WTC11 (cell line): Measurements from ENCODE around the gene TOR4A. TPM values are rescaled to one million over a fixed set of nuclear protein-coding genes. Genes with fewer than 3 reads are reported as not detected.

Source experiments
- ATAC-seq: fragments of 200-7000 bp; cut with Tn5 transposase; 2 replicates; pipeline ENCODE4 v1.10.0; 2021; ENCODE audit warnings: mild to moderate bottlenecking, moderate library complexity
- CTCF ChIA-PET: fragments of 300-600 bp; sonication (Branson Sonifier 250); formaldehyde crosslinking; loops from one replicate; lab custom pipeline; 2021; ENCODE audit warnings: antibody characterized with exemption; lab: Charles Lee
- POLR2A ChIA-PET: fragments of 350-600 bp; sonication (Branson Sonifier 250); formaldehyde crosslinking; loops from one replicate; lab custom pipeline; 2021; ENCODE audit warnings: antibody characterized with exemption; lab: Charles Lee
- DNase-seq: peaks from one replicate; pipeline ENCODE4 v3.0.0; 2021; ENCODE audit warnings: low spot score
- H3K27ac Mint-ChIP-seq: 2 replicates; pipeline ENCODE4 v1.8.0; 2021; ENCODE audit warnings: mixed read lengths
- H3K27me3 Mint-ChIP-seq: 2 replicates; pipeline ENCODE4 v1.8.0; 2021; ENCODE audit warnings: low read depth, mild to moderate bottlenecking, moderate library complexity, mixed read lengths
- H3K36me3 Mint-ChIP-seq: 2 replicates; pipeline ENCODE4 v1.8.0; 2021; ENCODE audit warnings: mixed read lengths
- H3K4me1 Mint-ChIP-seq: 2 replicates; pipeline ENCODE4 v1.8.0; 2022; ENCODE audit warnings: mixed read lengths
- H3K4me3 Mint-ChIP-seq: 2 replicates; pipeline ENCODE4 v1.8.0; 2021; ENCODE audit warnings: mild to moderate bottlenecking, moderate library complexity, mixed read lengths
- H3K9me3 Mint-ChIP-seq: 2 replicates; pipeline ENCODE4 v1.8.0; 2021; ENCODE audit warnings: mixed read lengths
- ATF1 ChIP-seq: sonication (generic); formaldehyde crosslinking; IDR thresholded peaks from 2 replicates; pipeline ENCODE4 v1.8.1; 2023; ENCODE audit warnings: mild to moderate bottlenecking, moderate library complexity, missing genetic modification reagents
- EMX1 ChIP-seq: fragments of 250-450 bp; sonication (Bioruptor Pico); IDR thresholded peaks from 2 replicates; pipeline ENCODE4 v1.8.0; 2021; ENCODE audit warnings: mild to moderate bottlenecking
- ESRRA ChIP-seq: sonication (generic); formaldehyde crosslinking; IDR thresholded peaks from 2 replicates; pipeline ENCODE4 v1.8.1; 2022; ENCODE audit warnings: mild to moderate bottlenecking, missing genetic modification reagents, borderline replicate concordance
- FOXP4 ChIP-seq: sonication (generic); formaldehyde crosslinking; IDR thresholded peaks from 2 replicates; pipeline ENCODE4 v1.8.0; 2022; ENCODE audit warnings: mild to moderate bottlenecking, missing genetic modification reagents
- GRHL2 ChIP-seq: fragments of 250-450 bp; sonication (Bioruptor Pico); IDR thresholded peaks from 2 replicates; pipeline ENCODE4 v1.8.0; 2022; ENCODE audit warnings: mild to moderate bottlenecking, moderate library complexity; ENCODE audit not compliant: insufficient replicate concordance, severe bottlenecking
- PREB ChIP-seq: sonication (generic); formaldehyde crosslinking; IDR thresholded peaks from 2 replicates; pipeline ENCODE4 v1.8.1; 2022; ENCODE audit warnings: mild to moderate bottlenecking, missing genetic modification reagents, moderate library complexity, borderline replicate concordance
- RORB ChIP-seq: fragments of 250-450 bp; sonication (Bioruptor Pico); IDR thresholded peaks from 2 replicates; pipeline ENCODE4 v1.9.0; 2021; ENCODE audit warnings: mild to moderate bottlenecking
- SMAD4 ChIP-seq: sonication (generic); formaldehyde crosslinking; IDR thresholded peaks from 2 replicates; pipeline ENCODE4 v1.8.0; 2022; ENCODE audit warnings: mild to moderate bottlenecking, missing genetic modification reagents
- SP1 ChIP-seq: sonication (generic); formaldehyde crosslinking; conservative IDR thresholded peaks from 2 replicates; pipeline ENCODE4 v1.8.1; 2022; ENCODE audit warnings: missing genetic modification reagents
- TCF7 ChIP-seq: sonication (generic); formaldehyde crosslinking; IDR thresholded peaks from 2 replicates; pipeline ENCODE4 v1.8.0; 2022; ENCODE audit warnings: mild to moderate bottlenecking, low read depth, missing genetic modification reagents, moderate library complexity
- TEAD4 ChIP-seq: sonication (generic); formaldehyde crosslinking; IDR thresholded peaks from 2 replicates; pipeline ENCODE4 v1.8.0; 2022; ENCODE audit warnings: mild to moderate bottlenecking, missing genetic modification reagents
- ZNF232 ChIP-seq: sonication (generic); formaldehyde crosslinking; IDR thresholded peaks from 2 replicates; pipeline ENCODE4 v1.8.0; 2022; ENCODE audit warnings: mild to moderate bottlenecking, missing genetic modification reagents
- ZNF396 ChIP-seq: fragments of 250-450 bp; sonication (Bioruptor Pico); IDR thresholded peaks from 2 replicates; pipeline ENCODE4 v1.8.0; 2021; ENCODE audit warnings: mild to moderate bottlenecking, moderate library complexity, borderline replicate concordance
- ZNF416 ChIP-seq: fragments of 250-450 bp; sonication (Bioruptor Pico); IDR thresholded peaks from 2 replicates; pipeline ENCODE4 v1.9.0; 2021; ENCODE audit warnings: mild to moderate bottlenecking, inconsistent platforms
- ZNF423 ChIP-seq: fragments of 250-450 bp; sonication (Bioruptor Pico); IDR thresholded peaks from 2 replicates; pipeline ENCODE4 v2.1.2; 2022; ENCODE audit warnings: mild to moderate bottlenecking, moderate library complexity
- ZSCAN18 ChIP-seq: fragments of 250-450 bp; sonication (Bioruptor Pico); IDR thresholded peaks from 2 replicates; pipeline ENCODE4 v2.1.2; 2022; ENCODE audit warnings: mild to moderate bottlenecking, moderate library complexity
- total RNA-seq: library from RNA; stranded (reverse); gene quantifications from 3 replicates; pipeline ENCODE4 v1.2.3, GENCODE V29; 2021
- TF ChIP-seq, protein P1 (sequence below): sonication (generic); formaldehyde crosslinking; IDR thresholded peaks from 2 replicates; pipeline ENCODE4 v1.8.1; 2023; ENCODE audit warnings: mild to moderate bottlenecking, moderate library complexity, missing genetic modification reagents
- TF ChIP-seq, protein P2 (sequence below): sonication (generic); formaldehyde crosslinking; IDR thresholded peaks from 2 replicates; pipeline ENCODE4 v1.8.0; 2022; ENCODE audit warnings: missing genetic modification reagents
- TF ChIP-seq, protein P3 (sequence below): sonication (generic); formaldehyde crosslinking; IDR thresholded peaks from 2 replicates; pipeline ENCODE4 v1.8.1; 2022; ENCODE audit warnings: mild to moderate bottlenecking, moderate library complexity, missing genetic modification reagents
- TF ChIP-seq, protein P4 (sequence below): sonication (generic); formaldehyde crosslinking; IDR thresholded peaks from 2 replicates; pipeline ENCODE4 v1.8.0; 2022; ENCODE audit warnings: mild to moderate bottlenecking, missing genetic modification reagents

TOR4A gene
- total RNA-seq, 1 experiment from 2014 or later = 7.3 TPM

DNA sequence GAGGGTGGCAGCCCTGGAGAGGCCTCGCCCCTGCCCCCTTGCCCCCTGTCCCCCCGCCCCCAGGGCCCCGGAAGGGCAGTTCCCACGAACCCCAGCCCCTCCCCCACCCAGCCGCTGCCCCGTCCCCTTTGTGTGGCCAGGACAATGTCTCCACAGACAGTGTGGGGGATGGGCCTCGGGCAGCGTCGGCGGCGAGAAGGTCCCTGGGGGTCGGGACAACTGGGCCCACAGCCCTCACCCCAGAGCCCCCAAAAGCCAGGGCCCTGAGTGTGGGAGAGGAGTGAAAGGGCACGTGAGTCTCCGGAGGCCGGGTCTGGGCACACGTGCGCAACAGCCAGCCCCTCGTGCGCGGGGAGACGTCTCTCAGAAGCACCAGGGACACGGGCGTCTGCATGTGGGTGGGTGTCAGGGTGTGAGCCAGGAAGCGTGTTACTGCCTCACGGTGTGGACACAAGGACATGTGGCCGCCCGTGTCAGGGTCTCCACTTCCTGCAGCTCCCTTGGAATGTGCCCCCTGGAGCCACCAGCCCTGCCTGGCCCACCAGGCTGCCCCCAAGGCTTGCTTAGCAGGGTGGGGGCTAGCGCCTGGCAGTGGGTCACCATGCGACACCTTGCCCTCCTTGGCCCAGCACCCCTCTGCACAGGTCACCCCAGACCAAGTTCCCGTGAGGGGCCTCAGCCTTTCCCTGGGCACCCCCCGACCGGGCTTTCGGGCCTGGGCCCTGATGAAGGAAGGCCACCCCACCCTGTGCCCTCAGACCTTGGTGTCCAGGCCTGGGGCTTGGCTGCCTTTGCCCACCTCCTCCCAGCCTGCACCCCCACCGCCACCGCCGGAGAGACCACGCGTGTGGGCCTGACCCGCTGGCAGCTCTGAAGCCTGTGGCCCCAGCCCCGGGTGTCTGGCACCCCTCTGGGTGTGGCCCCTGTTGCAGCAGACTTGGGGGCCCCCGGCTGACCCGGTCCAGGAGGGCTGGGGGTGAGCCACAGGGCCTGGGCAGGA, 37.3 kb downstream of the TOR4A start:
- DNase-seq = no peak
- no peaks in the 10 kb centered on the region for H3K27me3 Mint-ChIP-seq
- H3K4me1 Mint-ChIP-seq = peaks cover 7% of the 10 kb centered on the region; the same call in 1 of the 2 replicates
- no peak for ATAC-seq
- POLR2A ChIA-PET = interaction anchor here (1.3 kb wide), 1 partner anchor 38 kb away, joined by 4 read pairs; no protein-coding TSS in a partner anchor
- CTCF ChIA-PET = interaction anchor here (1.3 to 6.6 kb wide), 3 partner anchors 11 to 78 kb away, joined by 7 to 172 read pairs (median 15); partner anchors contain the start of gene NRARP
- TF ChIP-seq, protein P1, sequence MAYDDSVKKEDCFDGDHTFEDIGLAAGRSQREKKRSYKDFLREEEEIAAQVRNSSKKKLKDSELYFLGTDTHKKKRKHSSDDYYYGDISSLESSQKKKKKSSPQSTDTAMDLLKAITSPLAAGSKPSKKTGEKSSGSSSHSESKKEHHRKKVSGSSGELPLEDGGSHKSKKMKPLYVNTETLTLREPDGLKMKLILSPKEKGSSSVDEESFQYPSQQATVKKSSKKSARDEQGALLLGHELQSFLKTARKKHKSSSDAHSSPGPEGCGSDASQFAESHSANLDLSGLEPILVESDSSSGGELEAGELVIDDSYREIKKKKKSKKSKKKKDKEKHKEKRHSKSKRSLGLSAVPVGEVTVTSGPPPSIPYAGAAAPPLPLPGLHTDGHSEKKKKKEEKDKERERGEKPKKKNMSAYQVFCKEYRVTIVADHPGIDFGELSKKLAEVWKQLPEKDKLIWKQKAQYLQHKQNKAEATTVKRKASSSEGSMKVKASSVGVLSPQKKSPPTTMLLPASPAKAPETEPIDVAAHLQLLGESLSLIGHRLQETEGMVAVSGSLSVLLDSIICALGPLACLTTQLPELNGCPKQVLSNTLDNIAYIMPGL (CRISPR knock-in tag) = 0 out of 2 replicates have a peak, but pooled peaks have one; percentile 35
- TF ChIP-seq ATF1 (CRISPR knock-in tag) = no peak
- TF ChIP-seq ZSCAN18 = no peak
- H3K36me3 Mint-ChIP-seq = no peaks in the 10 kb centered on the region
- no peak overlapping the region for H3K27ac Mint-ChIP-seq
- 0 out of 2 replicates have a peak overlapping the region, but pooled peaks have one; percentile 18 for H3K4me3 Mint-ChIP-seq
- no peaks in the 10 kb centered on the region for H3K9me3 Mint-ChIP-seq

- no peak overlapping the region for H3K27ac Mint-ChIP-seq
- ATAC-seq = no peak
- no peak overlapping the region for H3K4me3 Mint-ChIP-seq
- H3K27me3 Mint-ChIP-seq = no peaks in the 10 kb centered on the region
- no peak for DNase-seq
- no peaks in the 10 kb centered on the region for H3K9me3 Mint-ChIP-seq
- no peaks in the 10 kb centered on the region for H3K36me3 Mint-ChIP-seq
- H3K4me1 Mint-ChIP-seq = peaks cover 7% of the 10 kb centered on the region; the same call in 1 of the 2 replicates
- ChIA-PET CTCF (interaction anchor here (0.6 to 6.6 kb wide), 7 partner anchors 12 to 211 kb away, joined by 4 to 172 read pairs (median 7); partner anchors contain the start of genes EXD3, NOXA1, NRARP and NSMF), POLR2A (interaction anchor here (1.3 kb wide), 1 partner anchor 39 kb away, joined by 4 read pairs; no protein-coding TSS in a partner anchor)
- TF ChIP-seq EMX1 (CRISPR knock-in tag) = no peak
- TF ChIP-seq, protein P2, sequence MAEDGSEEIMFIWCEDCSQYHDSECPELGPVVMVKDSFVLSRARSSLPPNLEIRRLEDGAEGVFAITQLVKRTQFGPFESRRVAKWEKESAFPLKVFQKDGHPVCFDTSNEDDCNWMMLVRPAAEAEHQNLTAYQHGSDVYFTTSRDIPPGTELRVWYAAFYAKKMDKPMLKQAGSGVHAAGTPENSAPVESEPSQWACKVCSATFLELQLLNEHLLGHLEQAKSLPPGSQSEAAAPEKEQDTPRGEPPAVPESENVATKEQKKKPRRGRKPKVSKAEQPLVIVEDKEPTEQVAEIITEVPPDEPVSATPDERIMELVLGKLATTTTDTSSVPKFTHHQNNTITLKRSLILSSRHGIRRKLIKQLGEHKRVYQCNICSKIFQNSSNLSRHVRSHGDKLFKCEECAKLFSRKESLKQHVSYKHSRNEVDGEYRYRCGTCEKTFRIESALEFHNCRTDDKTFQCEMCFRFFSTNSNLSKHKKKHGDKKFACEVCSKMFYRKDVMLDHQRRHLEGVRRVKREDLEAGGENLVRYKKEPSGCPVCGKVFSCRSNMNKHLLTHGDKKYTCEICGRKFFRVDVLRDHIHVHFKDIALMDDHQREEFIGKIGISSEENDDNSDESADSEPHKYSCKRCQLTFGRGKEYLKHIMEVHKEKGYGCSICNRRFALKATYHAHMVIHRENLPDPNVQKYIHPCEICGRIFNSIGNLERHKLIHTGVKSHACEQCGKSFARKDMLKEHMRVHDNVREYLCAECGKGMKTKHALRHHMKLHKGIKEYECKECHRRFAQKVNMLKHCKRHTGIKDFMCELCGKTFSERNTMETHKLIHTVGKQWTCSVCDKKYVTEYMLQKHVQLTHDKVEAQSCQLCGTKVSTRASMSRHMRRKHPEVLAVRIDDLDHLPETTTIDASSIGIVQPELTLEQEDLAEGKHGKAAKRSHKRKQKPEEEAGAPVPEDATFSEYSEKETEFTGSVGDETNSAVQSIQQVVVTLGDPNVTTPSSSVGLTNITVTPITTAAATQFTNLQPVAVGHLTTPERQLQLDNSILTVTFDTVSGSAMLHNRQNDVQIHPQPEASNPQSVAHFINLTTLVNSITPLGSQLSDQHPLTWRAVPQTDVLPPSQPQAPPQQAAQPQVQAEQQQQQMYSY (CRISPR knock-in tag) = no peak
- no peak for TF ChIP-seq ZNF416 (CRISPR knock-in tag)
- no peak for TF ChIP-seq ESRRA (CRISPR knock-in tag)
- TF ChIP-seq SMAD4 (CRISPR knock-in tag) = no peak
- no peak for TF ChIP-seq TCF7 (CRISPR knock-in tag)
- TF ChIP-seq, protein P3, sequence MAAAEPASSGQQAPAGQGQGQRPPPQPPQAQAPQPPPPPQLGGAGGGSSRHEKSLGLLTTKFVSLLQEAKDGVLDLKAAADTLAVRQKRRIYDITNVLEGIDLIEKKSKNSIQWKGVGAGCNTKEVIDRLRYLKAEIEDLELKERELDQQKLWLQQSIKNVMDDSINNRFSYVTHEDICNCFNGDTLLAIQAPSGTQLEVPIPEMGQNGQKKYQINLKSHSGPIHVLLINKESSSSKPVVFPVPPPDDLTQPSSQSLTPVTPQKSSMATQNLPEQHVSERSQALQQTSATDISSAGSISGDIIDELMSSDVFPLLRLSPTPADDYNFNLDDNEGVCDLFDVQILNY (CRISPR knock-in tag) = no peak
- no peak for TF ChIP-seq GRHL2 (CRISPR knock-in tag)
- TF ChIP-seq ZNF396 (CRISPR knock-in tag) = no peak
- no peak for TF ChIP-seq ZNF423 (CRISPR knock-in tag)
- TF ChIP-seq TEAD4 (CRISPR knock-in tag) = no peak
- no peak for TF ChIP-seq RORB (CRISPR knock-in tag)
- no peak for TF ChIP-seq ZNF232 (CRISPR knock-in tag)
- TF ChIP-seq, protein P4, sequence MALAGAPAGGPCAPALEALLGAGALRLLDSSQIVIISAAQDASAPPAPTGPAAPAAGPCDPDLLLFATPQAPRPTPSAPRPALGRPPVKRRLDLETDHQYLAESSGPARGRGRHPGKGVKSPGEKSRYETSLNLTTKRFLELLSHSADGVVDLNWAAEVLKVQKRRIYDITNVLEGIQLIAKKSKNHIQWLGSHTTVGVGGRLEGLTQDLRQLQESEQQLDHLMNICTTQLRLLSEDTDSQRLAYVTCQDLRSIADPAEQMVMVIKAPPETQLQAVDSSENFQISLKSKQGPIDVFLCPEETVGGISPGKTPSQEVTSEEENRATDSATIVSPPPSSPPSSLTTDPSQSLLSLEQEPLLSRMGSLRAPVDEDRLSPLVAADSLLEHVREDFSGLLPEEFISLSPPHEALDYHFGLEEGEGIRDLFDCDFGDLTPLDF (CRISPR knock-in tag) = no peak
- no peak for TF ChIP-seq SP1 (CRISPR knock-in tag)
- TF ChIP-seq FOXP4 = no peak
- no peak for TF ChIP-seq PREB (CRISPR knock-in tag)
These were observed 38.1 kb downstream of the TOR4A start for GRCh38 chr9:137315581-137316011.
